K562 (cell line): ENCODE data around the gene RNH1. TPM values are rescaled to one million over a fixed set of nuclear protein-coding genes. Genes with fewer than 3 reads are reported as not detected.

Experiments used
- ATAC-seq: fragments of 200-7000 bp; cut with Tn5 transposase; 3 replicates; pipeline ENCODE4 v1.9.1; 2020; ENCODE audit warnings: moderate library complexity
- BruUV-seq: library from RNA; stranded (reverse); fragments of 400-500 nt; replicated peaks from 2 replicates; lab custom pipeline; 2021; lab: Mats Ljungman, UMichigan
- CTCF ChIA-PET: fragments of 300-600 bp; formaldehyde crosslinking; extraction: SDS; loops from one replicate; lab custom pipeline; 2021; ENCODE audit warnings: low intra/inter-chr PET ratio; lab: Yijun Ruan, JAX
- POLR2A ChIA-PET: fragments of 300-600, 350-650 bp; sonication (Branson Sonifier 250); formaldehyde crosslinking; extraction: SDS; loops from one replicate; lab custom pipeline; 2021; ENCODE audit warnings: antibody characterized with exemption, inconsistent platforms; lab: Yijun Ruan, JAX
- DNase-seq, 4 experiments: peaks; one replicate each; pipeline versions ENCODE4 v3.0.0 to v3.0.0-alpha.2; 2011 to 2018; ENCODE audit warnings: low spot score in 3 of 4, mixed read lengths in 3 of 4; ENCODE audit errors: extremely low read depth in 1 of 4
- FAIRE-seq: peaks from 2 replicates; lab custom pipeline; 2011; peaks lifted over from hg19 to GRCh38; lab: Jason Lieb, UNC
- H2AFZ ChIP-seq: 2 replicates; pipeline ENCODE4 v1.6.0; 2011; ENCODE audit warnings: low read depth, low read length, control low read depth, inconsistent platforms
- H3K27ac ChIP-seq: fragments of 200-600 bp; 3 replicates; pipeline ENCODE4 v1.8.0; 2011; ENCODE audit warnings: low read depth, mild to moderate bottlenecking, control low read depth, inconsistent platforms, low read length, moderate library complexity, mixed read lengths; ENCODE audit errors: extremely low read depth
- H3K27me3 ChIP-seq, 2 experiments: fragments of 300-600 bp in 1 of 2; 2 replicates in 1 of 2; 3 replicates in 1 of 2; pipeline versions ENCODE4 v1.6.0 to v1.8.0; 2011; ENCODE audit warnings: inconsistent platforms in 2 of 2, low read length in 2 of 2, mild to moderate bottlenecking in 1 of 2, mixed read lengths in 1 of 2, moderate library complexity in 1 of 2; ENCODE audit not compliant: control insufficient read depth in 2 of 2, insufficient read depth in 2 of 2
- H3K36me3 ChIP-seq: fragments of 300-600 bp; 3 replicates; pipeline ENCODE4 v1.8.0; 2011; ENCODE audit warnings: mild to moderate bottlenecking, low read length, inconsistent platforms; ENCODE audit not compliant: control insufficient read depth, insufficient read depth
- H3K4me1 ChIP-seq, 2 experiments: fragments of 200-600 bp in 1 of 2; replicated peaks in 1 of 2; 2 replicates in 1 of 2; 3 replicates in 1 of 2; pipeline versions ENCODE4 v1.5.1 to v1.8.0; 2011; ENCODE audit warnings: inconsistent platforms in 2 of 2, low read length in 2 of 2, mild to moderate bottlenecking in 1 of 2, mixed read lengths in 1 of 2, moderate library complexity in 1 of 2; ENCODE audit not compliant: control insufficient read depth in 2 of 2, insufficient read depth in 2 of 2
- H3K4me2 ChIP-seq: 2 replicates; pipeline ENCODE4 v1.6.1; 2011; ENCODE audit warnings: low read length, control low read depth, inconsistent platforms, mixed read lengths; ENCODE audit not compliant: insufficient read depth
- H3K4me3 ChIP-seq: fragments of 200-600 bp; sonication (generic), shearing (Covaris generic); 2 replicates; pipeline ENCODE4 v1.5.1; 2016; ENCODE audit warnings: control low read depth, inconsistent platforms
- H3K79me2 ChIP-seq: fragments of 200-600 bp; 3 replicates; pipeline ENCODE4 v1.8.0; 2011; ENCODE audit warnings: low read length, inconsistent platforms; ENCODE audit not compliant: control insufficient read depth, insufficient read depth
- H3K9ac ChIP-seq, 2 experiments: 2 replicates each; pipeline versions ENCODE4 v1.6.0 to v1.6.1; 2011; ENCODE audit warnings: low read depth in 2 of 2, low read length in 2 of 2, control low read depth in 1 of 2, inconsistent platforms in 1 of 2, mild to moderate bottlenecking in 1 of 2, mixed read lengths in 1 of 2; ENCODE audit not compliant: insufficient read depth in 1 of 2
- H3K9me1 ChIP-seq: one replicate; pipeline ENCODE4 v1.6.0; 2011; ENCODE audit warnings: inconsistent platforms, mild to moderate bottlenecking, low read length, moderate library complexity; ENCODE audit not compliant: control insufficient read depth, insufficient read depth
- H3K9me3 ChIP-seq: replicated peaks from 2 replicates; pipeline ENCODE4 v1.5.1; 2011; ENCODE audit warnings: low read depth, low read length, inconsistent platforms; ENCODE audit not compliant: control insufficient read depth, insufficient read depth
- H4K20me1 ChIP-seq: replicated peaks from 2 replicates; pipeline ENCODE4 v1.6.1; 2011; ENCODE audit warnings: low read length, inconsistent platforms, mixed read lengths; ENCODE audit not compliant: control insufficient read depth, insufficient read depth
- NFE2L1 ChIP-seq: fragments of 450-650 bp; IDR thresholded peaks from 2 replicates; pipeline ENCODE4 v1.6.1; 2016; ENCODE audit warnings: missing genetic modification characterization, low read depth, mild to moderate bottlenecking, missing compliant biosample characterization, moderate library complexity, borderline replicate concordance
- POLR2G ChIP-seq: fragments of 200-400 bp; formaldehyde crosslinking; IDR thresholded peaks from 2 replicates; pipeline ENCODE4 v1.6.1; 2017; ENCODE audit warnings: low read depth, mild to moderate bottlenecking, antibody characterized with exemption, low read length, moderate library complexity
- STAT5A ChIP-seq: IDR thresholded peaks from 2 replicates; pipeline ENCODE4 v1.6.1; 2012; ENCODE audit warnings: low read length, inconsistent platforms, borderline replicate concordance
- THRAP3 ChIP-seq: fragments of 450-650 bp; IDR thresholded peaks from 2 replicates; pipeline ENCODE4 v1.6.1; 2016; ENCODE audit warnings: mild to moderate bottlenecking, inconsistent platforms, borderline replicate concordance
- WGBS: fragments of 100-300 bp; shearing (Covaris generic); methylation state at CpG from one replicate; pipeline ENCODE4 v1.1.6; 2016; ENCODE audit warnings: low coverage, mixed read lengths; ENCODE audit not compliant: insufficient coverage; ENCODE audit errors: missing lambda C conversion rate; 5-methylcytosine and 5-hydroxymethylcytosine counted together
- in situ Hi-C: fragments of 300-500 bp; cut with MboI; formaldehyde crosslinking; loops from 4 replicates; pipeline ENCODE4 v1.15.0; 2018; ENCODE audit warnings: inconsistent platforms, mixed read lengths
- intact Hi-C: fragments of 100-400 bp; cut with micrococcal nuclease; formaldehyde crosslinking; loops from 2 replicates; pipeline ENCODE4 v1.14.2; 2022
- polyA plus RNA-seq, 8 experiments: library from polyadenylated mRNA; depleted of rRNA in 4 of 8; stranded (reverse) in 5 of 8; unstranded in 3 of 8; fragments of >200 nt; fragmentation: Nextera tagmentation in 2 of 8; fragmentation: Illumina TruSeq in 1 of 8; extraction: Ambion mirVana in 2 of 8; extraction: Trizol in 1 of 8; gene quantifications; 2 replicates each; pipeline versions ENCODE4 v1.2.1 to v1.2.3, GENCODE V29; 2011 to 2014; ENCODE audit warnings: inconsistent platforms in 1 of 8, missing spikeins in 1 of 8
- total RNA-seq, 7 experiments: library from RNA; depleted of rRNA in 6 of 7; stranded (reverse); fragments of >200 nt in 6 of 7; fragmentation: Illumina TruSeq in 2 of 7; extraction: Trizol in 2 of 7; gene quantifications; 2 replicates each; pipeline versions ENCODE4 v1.2.1 to v1.2.3, GENCODE V29; 2011 to 2021; ENCODE audit warnings: low replicate concordance in 1 of 7

RNH1 gene
- total and polyA plus RNA-seq, 9 of the 15 experiments (the other 6 are each of a cell fraction or from before 2014, with no cell fraction given): 2.5 to 160 (median 44.3) TPM

DNA sequence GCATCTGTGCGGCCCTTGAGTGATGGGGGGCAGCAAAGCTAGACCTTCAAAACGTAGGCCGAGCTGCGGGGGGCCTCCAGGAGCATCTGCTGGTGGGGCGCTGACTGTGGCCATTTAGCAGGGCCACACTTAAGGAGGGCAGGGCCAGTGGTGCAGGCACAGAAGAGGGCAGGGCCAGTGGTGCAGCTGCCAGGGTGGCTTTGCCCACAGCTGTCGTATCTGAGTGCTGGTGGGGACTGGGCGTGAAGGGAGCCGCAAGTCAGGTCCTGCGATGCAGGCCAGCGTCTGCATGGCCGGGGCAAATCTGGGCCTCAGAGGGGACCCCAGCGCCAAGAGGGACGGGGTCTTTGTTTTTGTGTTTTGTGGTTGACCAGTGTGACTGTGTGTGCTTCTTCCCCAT, 27.7 kb downstream of the RNH1 start:
- intact Hi-C loops: no loop called here
- ATAC-seq: no peak
- DNase-seq: no peak
- TF ChIP-seq NFE2L1 (tag) (no peak), POLR2G (peak; percentile 33; the same call in 1 of the 2 replicates)
- no peaks in the 10 kb centered on the region for H3K27me3 ChIP-seq
- H4K20me1 ChIP-seq: no peaks in the 10 kb centered on the region
- no TSS peak for BruUV-seq
- no peak overlapping the region for H2AFZ ChIP-seq
- no peak overlapping the region for H3K4me3 ChIP-seq
- peaks cover 33% of the 10 kb centered on the region for H3K79me2 ChIP-seq
- POLR2A ChIA-PET: interaction anchor here (0.6 to 0.9 kb wide), 2 partner anchors 18 to 40 kb away, joined by 3 to 4 read pairs; no protein-coding TSS in a partner anchor
- H3K27ac ChIP-seq: no peak overlapping the region
- H3K36me3 ChIP-seq: peaks cover 33% of the 10 kb centered on the region
- H3K9me1 ChIP-seq: no peaks in the 10 kb centered on the region
- whole genome bisulfite sequencing: 98% methylated on average over 8 of the region's 13 CpGs
- peaks cover 11% of the 10 kb centered on the region for H3K9me3 ChIP-seq
- no peak overlapping the region for H3K4me2 ChIP-seq
- FAIRE-seq: no peak
- in situ Hi-C loops: no loop called here
- H3K4me1 ChIP-seq: peaks cover 0 to 15% of the 10 kb centered on the region in 2 experiments; a peak in 1 of 5 replicates
- no peak overlapping the region for H3K9ac ChIP-seq
- CTCF ChIA-PET: no interaction called here

DNA sequence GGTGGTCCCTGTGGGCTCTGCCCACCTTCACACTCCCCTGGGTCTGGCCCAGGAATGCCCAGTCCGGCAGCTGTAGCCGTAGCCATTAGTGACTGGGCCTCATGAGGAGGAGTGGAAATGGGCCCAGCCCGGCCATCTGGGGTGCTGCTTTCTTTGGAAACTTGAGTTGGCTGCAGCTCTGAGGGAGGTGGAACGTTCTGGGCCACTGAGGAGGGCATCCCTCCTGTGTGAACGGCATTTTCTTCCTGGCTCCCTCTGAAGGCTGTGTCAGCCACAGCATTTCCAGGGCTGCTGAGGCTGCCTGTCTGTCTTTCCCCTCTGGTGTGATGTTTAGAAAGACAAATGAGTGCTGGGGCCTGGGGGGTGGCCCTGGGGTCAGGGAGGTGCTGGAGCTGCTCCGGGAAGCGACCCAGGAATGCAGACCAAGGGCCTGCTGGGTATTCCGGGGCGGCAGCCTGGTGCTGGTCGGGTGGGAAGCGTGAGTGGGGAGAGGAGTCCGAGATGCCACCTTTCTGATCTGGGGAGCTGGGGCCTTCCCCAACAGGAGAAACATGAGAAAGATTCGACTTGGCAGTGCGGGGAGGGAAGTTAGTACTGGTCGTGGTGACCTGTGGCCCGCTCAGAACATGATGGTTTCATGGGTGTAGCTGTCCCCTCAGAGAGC, 29.9 kb downstream of the RNH1 start:
- intact Hi-C loops (no loop called here), in situ Hi-C loops (no loop called here)
- Histone ChIP-seq H3K36me3 (peaks cover 29% of the 10 kb centered on the region), H3K9ac (peak overlapping the region in 1 of 2 experiments; percentile 7; a peak in 1 of 4 replicates), H3K4me2 (no peak overlapping the region), H3K27me3 (no peaks in the 10 kb centered on the region), H4K20me1 (no peaks in the 10 kb centered on the region), H2AFZ (no peak overlapping the region), H3K27ac (no peak overlapping the region), H3K79me2 (peaks cover 35% of the 10 kb centered on the region), H3K9me1 (no peaks in the 10 kb centered on the region), H3K9me3 (peaks cover 2% of the 10 kb centered on the region; the same call in 1 of the 2 replicates), H3K4me3 (no peak overlapping the region), H3K4me1 (peaks cover 0 to 31% of the 10 kb centered on the region in 2 experiments; a peak in 1 of 5 replicates)
- CTCF ChIA-PET: no interaction called here
- DNase-seq: no peak
- no peak for FAIRE-seq
- BruUV-seq: no TSS peak
- POLR2A ChIA-PET: interaction anchor here (0.6 to 1.4 kb wide), 5 partner anchors 16 to 873 kb away, joined by 3 to 5 read pairs (median 3); no protein-coding TSS in a partner anchor
- ATAC-seq: no peak
- 88% methylated on average over 16 of the region's 16 CpGs for WGBS
- TF ChIP-seq STAT5A (no peak), THRAP3 (no peak)
